ENCODE results near the gene RPS19BP1. TPM values are rescaled to one million over a fixed set of nuclear protein-coding genes. Genes with fewer than 3 reads are reported as not detected.

Gene RPS19BP1
- total RNA-seq, 1 experiment from 2014 or later = 102 TPM

GRCh38 chr22:39512026-39512425, 20.5 kb downstream of the RPS19BP1 start (continued):
- TF ChIP-seq USF2 (CRISPR knock-in tag; IDR thresholded peaks at IDR 0.05) = no peak
- TF ChIP-seq ZBTB21 (CRISPR knock-in tag; IDR thresholded peaks at IDR 0.05; ENCODE audit: borderline replicate concordance) = no peak
- no peak for TF ChIP-seq PRRX2 (CRISPR knock-in tag; IDR thresholded peaks at IDR 0.05)
- no peak for TF ChIP-seq ATF6 (CRISPR knock-in tag; IDR thresholded peaks at IDR 0.05)
- TF ChIP-seq SP1 (CRISPR knock-in tag; conservative IDR thresholded peaks at IDR 0.05) = no peak
- no peak for TF ChIP-seq ZNF532 (CRISPR knock-in tag; IDR thresholded peaks at IDR 0.05; ENCODE audit: borderline replicate concordance)

- H3K36me3 Mint-ChIP-seq = peaks cover 94% of the 10 kb centered on the region
Measured at GRCh38 chr22:39511226-39511625, 21.3 kb downstream of the RPS19BP1 start.

GRCh38 chr22:39510529-39511149, 21.9 kb downstream of the RPS19BP1 start:
- H3K27me3 Mint-ChIP-seq (ENCODE audit: low read depth) = peaks cover 97% of the 10 kb centered on the region
- CTCF ChIA-PET = interaction anchor here (1.0 to 4.0 kb wide), 4 partner anchors 9 to 19 kb away, joined by 3 to 19 read pairs (median 4); partner anchors contain the start of gene MIEF1
- no peak for TF ChIP-seq SMAD3 (CRISPR knock-in tag; IDR thresholded peaks at IDR 0.05; ENCODE audit: borderline replicate concordance)
- TF ChIP-seq USF1 (CRISPR knock-in tag; IDR thresholded peaks at IDR 0.05) = peak; percentile 38; the same call in 1 of the 2 replicates
- TF ChIP-seq CREM (CRISPR knock-in tag; IDR thresholded peaks at IDR 0.05) = 0 out of 2 replicates have a peak, but pooled peaks have one; percentile 33
- TF ChIP-seq NR2C2 (CRISPR knock-in tag; IDR thresholded peaks at IDR 0.05) = no peak
- no peak for TF ChIP-seq FOXP4 (CRISPR knock-in tag; IDR thresholded peaks at IDR 0.05)
- no peak for TF ChIP-seq IRF2 (CRISPR knock-in tag; IDR thresholded peaks at IDR 0.05; ENCODE audit: borderline replicate concordance, low read depth)
- no peak overlapping the region for H3K4me3 Mint-ChIP-seq
- no peaks in the 10 kb centered on the region for H3K9me3 Mint-ChIP-seq
- ATAC-seq (peak; percentile 74), DNase-seq (ENCODE audit: low spot score) (no peak)
- peaks cover 94% of the 10 kb centered on the region for H3K36me3 Mint-ChIP-seq
- no peak overlapping the region for H3K27ac Mint-ChIP-seq
- POLR2A ChIA-PET = interaction anchor here (1.4 to 1.5 kb wide), 2 partner anchors 9 kb away, joined by 3 to 6 read pairs; partner anchors contain the start of gene MIEF1
- H3K4me1 Mint-ChIP-seq = no peaks in the 10 kb centered on the region

More at GRCh38 chr22:39511226-39511625, 21.3 kb downstream of the RPS19BP1 start:
- Mint-ChIP-seq H3K4me3 (no peak overlapping the region), H3K4me1 (no peaks in the 10 kb centered on the region), H3K9me3 (no peaks in the 10 kb centered on the region), H3K27ac (no peak overlapping the region), H3K27me3 (ENCODE audit: low read depth) (peaks cover 97% of the 10 kb centered on the region)
- CTCF ChIA-PET = interaction anchor here (1.0 to 4.0 kb wide), 4 partner anchors 9 to 18 kb away, joined by 3 to 19 read pairs (median 4); partner anchors contain the start of gene MIEF1
- POLR2A ChIA-PET = interaction anchor here (1.4 to 1.5 kb wide), 2 partner anchors 8 to 9 kb away, joined by 3 to 6 read pairs; partner anchors contain the start of gene MIEF1
- DNase-seq (ENCODE audit: low spot score) (no peak), ATAC-seq (no peak)
- TF ChIP-seq SMAD3 (CRISPR knock-in tag; IDR thresholded peaks at IDR 0.05; ENCODE audit: borderline replicate concordance) = no peak
- TF ChIP-seq IRF2 (CRISPR knock-in tag; IDR thresholded peaks at IDR 0.05; ENCODE audit: borderline replicate concordance, low read depth) = no peak
- TF ChIP-seq MLX (CRISPR knock-in tag; IDR thresholded peaks at IDR 0.05) = no peak

Measured in WTC11 (cell line).